GM12875 (cell line): Measurements from ENCODE around the gene WDR49.

Experiments used
- H3K4me3 ChIP-seq: one replicate; pipeline ENCODE4 v1.5.1; 2011; ENCODE audit warnings: low read depth, low read length, control low read depth
- TF ChIP-seq, protein P1 (sequence below): IDR thresholded peaks from 2 replicates; pipeline ENCODE4 v1.5.1; 2011; ENCODE audit warnings: low read depth, mild to moderate bottlenecking, control low read depth, inconsistent platforms, low read length, moderate library complexity, borderline replicate concordance; ENCODE audit not compliant: insufficient read depth

WDR49 gene

DNA sequence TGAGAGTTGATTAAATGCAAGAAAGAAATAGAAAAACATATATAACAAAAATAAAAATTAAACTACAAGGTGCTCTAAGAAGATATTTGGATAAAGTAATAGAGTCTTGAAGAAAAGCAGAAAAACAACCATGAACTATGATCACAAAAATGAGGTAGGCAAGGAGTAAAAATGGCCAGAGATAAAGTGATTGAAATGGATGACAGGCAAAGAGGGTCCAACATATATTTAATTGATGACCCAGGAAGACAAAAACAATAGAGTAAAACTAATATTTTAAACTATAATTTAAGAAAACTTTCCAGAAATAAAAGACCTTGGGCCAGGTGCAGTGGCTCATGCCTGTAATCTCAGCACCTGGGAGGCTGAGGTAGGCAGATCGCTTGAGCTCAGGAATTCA is 22.1 kb upstream of the WDR49 start:
- H3K4me3 ChIP-seq: no peak overlapping the region
- TF ChIP-seq, protein P1, sequence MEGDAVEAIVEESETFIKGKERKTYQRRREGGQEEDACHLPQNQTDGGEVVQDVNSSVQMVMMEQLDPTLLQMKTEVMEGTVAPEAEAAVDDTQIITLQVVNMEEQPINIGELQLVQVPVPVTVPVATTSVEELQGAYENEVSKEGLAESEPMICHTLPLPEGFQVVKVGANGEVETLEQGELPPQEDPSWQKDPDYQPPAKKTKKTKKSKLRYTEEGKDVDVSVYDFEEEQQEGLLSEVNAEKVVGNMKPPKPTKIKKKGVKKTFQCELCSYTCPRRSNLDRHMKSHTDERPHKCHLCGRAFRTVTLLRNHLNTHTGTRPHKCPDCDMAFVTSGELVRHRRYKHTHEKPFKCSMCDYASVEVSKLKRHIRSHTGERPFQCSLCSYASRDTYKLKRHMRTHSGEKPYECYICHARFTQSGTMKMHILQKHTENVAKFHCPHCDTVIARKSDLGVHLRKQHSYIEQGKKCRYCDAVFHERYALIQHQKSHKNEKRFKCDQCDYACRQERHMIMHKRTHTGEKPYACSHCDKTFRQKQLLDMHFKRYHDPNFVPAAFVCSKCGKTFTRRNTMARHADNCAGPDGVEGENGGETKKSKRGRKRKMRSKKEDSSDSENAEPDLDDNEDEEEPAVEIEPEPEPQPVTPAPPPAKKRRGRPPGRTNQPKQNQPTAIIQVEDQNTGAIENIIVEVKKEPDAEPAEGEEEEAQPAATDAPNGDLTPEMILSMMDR: no peak

DNA sequence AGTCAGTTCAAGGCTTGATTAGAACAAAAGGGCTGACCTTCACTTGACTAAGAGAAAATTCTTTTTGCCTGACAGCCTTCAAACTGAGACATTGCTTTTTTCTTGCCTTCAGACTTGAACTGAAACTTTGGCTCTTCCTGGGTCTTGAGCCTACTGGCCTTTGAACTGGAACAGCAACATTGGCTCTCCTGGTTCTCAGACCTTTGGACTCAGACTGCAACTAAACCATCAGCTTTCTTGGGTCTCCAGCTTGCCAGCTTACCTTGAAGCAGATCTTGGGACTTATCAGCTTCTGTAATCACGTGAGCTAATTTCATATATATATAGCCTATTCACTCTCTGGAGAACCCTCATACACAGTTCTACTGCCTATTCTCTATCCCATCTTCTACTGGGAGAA is 19.5 kb upstream of the WDR49 start:
- TF ChIP-seq, protein P1: no peak

DNA sequence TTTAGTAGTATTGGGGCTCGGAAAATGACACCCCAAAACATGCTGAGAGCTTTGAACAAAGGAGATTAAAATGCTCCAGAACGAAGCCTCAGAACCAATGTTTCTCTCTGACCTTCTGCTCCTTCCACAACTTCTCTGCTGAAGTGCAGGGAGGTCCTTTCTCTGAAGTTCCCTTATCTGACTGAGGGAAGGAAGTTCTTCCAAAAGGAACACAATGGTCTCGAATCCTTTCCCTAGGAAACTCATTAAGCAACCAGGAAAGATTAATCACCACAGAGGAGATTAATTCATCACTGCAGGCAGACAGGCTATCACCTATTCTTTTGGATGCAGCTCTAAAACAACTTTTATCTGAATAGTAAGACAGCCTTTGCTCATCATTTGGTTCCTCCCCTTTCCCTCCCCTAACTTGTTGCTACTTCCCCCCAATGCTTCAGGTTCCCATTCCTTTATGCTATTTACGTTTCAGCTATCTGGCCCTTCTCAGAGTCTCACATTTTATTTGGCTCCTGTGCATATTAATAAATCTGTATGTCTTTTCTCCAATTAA is 18.2 kb upstream of the WDR49 start:
- TF ChIP-seq, protein P1: no peak
- H3K4me3 ChIP-seq: no peak overlapping the region

More for the DNA sequence above, 19.5 kb upstream of the WDR49 start:
- H3K4me3 ChIP-seq: no peak overlapping the region

DNA sequence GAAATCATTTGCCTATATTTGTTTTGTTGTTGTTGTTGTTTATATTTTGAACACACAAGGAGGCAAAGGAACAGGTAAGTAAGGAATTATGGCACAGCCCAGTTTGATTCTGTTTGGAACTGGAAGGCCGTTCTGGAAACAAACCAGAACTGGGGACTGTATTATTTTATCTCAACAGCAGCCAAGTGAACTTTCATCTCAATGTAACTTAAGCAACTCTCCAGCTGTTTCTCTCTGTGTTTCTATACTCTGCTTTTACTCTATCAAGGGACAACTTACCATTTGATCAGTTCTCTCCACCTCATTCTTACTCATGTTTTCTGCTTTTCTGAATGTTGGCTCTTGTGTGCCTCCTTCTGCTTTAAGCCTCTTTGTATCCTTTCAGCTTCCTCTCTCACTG is 16.0 kb upstream of the WDR49 start:
- TF ChIP-seq, protein P1: no peak
- no peak overlapping the region for H3K4me3 ChIP-seq

DNA sequence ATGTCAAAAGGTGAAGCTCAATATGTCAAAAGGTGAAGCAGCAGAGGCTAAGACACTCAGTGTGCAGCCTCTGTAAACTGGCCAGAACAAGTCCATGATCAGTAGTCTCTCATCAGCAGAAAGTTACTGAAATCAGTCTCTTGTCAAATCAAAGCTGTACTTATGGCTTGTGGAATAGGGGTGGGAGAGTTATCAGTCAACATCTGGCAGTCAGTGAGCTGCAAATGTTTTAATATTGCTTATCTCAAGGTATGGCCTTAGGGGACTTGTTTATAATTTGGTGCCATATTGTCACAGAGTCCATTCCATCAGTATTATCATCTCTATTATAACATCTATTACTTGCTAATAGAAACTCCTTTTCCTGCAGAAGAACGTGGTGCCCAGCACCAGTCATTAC is 14.9 kb upstream of the WDR49 start:
- H3K4me3 ChIP-seq: no peak overlapping the region

DNA sequence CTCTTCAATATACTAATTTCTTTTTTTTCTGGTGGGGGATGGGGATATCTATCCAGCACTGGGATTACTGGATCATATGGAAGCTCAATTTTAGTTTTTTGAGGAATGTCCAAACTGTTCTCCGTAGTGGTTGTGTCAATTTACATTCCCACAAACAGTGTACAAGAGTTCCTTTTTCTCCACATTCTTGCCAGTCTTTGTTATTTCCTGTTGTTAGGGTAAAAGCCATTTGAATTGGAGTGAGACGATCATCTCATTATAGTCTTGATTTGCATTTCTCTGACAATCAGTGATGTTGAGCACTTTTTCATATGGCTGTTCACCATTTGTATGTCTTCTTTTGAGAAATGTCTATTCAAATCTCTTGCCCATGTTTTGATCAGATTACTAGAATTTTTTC is 12.8 kb upstream of the WDR49 start:
- H3K4me3 ChIP-seq: no peak overlapping the region
- TF ChIP-seq, protein P1: no peak

More for the DNA sequence above, 14.9 kb upstream of the WDR49 start:
- TF ChIP-seq, protein P1: no peak

DNA sequence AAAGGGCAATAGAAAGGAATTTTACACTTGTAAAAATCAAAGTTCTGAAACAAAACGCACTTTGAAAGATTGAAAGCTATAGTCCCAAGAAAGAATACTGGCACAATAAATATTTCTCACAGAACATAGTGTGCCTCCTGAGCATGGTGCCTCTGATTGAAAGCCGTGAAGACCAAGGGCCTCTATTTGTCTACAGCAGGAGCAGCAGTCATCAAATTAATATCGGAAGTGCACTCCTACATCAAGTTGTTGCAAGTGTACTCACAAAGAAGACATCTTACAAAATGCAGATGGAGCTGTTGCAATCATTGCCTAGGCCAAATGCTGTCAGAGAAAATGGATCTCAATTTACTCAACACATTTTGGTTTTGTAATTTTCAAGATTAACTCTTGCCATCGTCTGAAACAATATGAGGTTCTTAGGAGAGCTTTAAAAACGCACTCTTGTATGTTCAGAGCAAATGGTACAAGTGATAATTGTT is 9.2 kb upstream of the WDR49 start:
- TF ChIP-seq, protein P1: no peak
- H3K4me3 ChIP-seq: no peak overlapping the region
